ENCODE data around the gene TRAP1.

Gene TRAP1

DNA sequence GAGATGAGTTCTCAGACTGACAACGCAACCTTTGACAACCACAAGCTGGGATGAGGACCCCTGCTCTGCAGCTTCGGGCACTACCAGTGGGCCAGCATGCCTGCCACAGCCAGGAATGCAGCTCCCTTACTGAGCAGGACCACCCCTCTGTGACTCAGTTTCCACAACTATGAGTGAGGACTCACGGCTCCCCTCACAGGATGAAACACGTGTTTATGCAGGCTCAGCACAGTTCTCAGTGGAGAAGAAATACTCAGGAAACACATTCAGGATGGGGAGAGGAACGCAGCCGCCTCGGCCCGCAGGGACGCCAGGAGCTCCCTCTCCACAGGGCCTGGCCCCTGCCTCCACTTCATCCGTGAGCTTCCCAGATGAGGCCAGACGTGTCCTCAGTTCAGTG lies 48.7 kb downstream of the TRAP1 start:
- TF ChIP-seq TEAD4 (IDR thresholded peaks at IDR 0.05) (no peak), EGR1 (IDR thresholded peaks at IDR 0.05) (no peak)

DNA sequence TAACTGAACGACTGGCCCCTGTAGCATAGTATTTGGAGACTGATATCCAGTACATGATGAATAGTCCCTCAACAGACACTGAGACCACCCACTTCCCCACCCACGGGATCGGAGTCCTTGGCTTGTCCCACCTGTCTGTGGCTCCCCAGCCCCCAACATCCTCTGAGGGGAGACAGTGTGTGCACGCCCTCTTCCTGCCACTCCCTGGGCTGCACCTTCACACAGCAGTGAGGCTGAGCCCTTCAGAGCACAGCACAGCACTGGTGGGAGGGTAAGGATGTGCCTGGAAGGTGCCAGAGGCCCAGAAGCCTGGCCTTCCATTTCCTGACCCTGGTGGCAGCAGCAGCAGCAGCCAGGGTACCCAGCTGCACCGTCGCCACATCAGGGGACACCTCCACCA lies 51.8 kb downstream of the TRAP1 start:
- TF ChIP-seq CREB1 (IDR thresholded peaks at IDR 0.05; ENCODE audit: low read depth) = no peak
- TF ChIP-seq, protein P1, sequence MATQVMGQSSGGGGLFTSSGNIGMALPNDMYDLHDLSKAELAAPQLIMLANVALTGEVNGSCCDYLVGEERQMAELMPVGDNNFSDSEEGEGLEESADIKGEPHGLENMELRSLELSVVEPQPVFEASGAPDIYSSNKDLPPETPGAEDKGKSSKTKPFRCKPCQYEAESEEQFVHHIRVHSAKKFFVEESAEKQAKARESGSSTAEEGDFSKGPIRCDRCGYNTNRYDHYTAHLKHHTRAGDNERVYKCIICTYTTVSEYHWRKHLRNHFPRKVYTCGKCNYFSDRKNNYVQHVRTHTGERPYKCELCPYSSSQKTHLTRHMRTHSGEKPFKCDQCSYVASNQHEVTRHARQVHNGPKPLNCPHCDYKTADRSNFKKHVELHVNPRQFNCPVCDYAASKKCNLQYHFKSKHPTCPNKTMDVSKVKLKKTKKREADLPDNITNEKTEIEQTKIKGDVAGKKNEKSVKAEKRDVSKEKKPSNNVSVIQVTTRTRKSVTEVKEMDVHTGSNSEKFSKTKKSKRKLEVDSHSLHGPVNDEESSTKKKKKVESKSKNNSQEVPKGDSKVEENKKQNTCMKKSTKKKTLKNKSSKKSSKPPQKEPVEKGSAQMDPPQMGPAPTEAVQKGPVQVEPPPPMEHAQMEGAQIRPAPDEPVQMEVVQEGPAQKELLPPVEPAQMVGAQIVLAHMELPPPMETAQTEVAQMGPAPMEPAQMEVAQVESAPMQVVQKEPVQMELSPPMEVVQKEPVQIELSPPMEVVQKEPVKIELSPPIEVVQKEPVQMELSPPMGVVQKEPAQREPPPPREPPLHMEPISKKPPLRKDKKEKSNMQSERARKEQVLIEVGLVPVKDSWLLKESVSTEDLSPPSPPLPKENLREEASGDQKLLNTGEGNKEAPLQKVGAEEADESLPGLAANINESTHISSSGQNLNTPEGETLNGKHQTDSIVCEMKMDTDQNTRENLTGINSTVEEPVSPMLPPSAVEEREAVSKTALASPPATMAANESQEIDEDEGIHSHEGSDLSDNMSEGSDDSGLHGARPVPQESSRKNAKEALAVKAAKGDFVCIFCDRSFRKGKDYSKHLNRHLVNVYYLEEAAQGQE (IDR thresholded peaks at IDR 0.05; ENCODE audit: low read depth) = no peak
- TF ChIP-seq ZBTB7A (IDR thresholded peaks at IDR 0.05; ENCODE audit: low read depth) = no peak
- no peak for TF ChIP-seq YY1 (IDR thresholded peaks at IDR 0.05; ENCODE audit: low read depth)
- no peak for TF ChIP-seq NFIC (IDR thresholded peaks at IDR 0.05)
- no peak for TF ChIP-seq TCF12 (IDR thresholded peaks at IDR 0.05; ENCODE audit: low read depth)
- no peak for TF ChIP-seq EP300 (IDR thresholded peaks at IDR 0.05; ENCODE audit: borderline replicate concordance)
- TF ChIP-seq TAF1 (IDR thresholded peaks at IDR 0.05; ENCODE audit: low read depth) = no peak
- TF ChIP-seq CEBPB (IDR thresholded peaks at IDR 0.05) = no peak
- no peak for TF ChIP-seq FOXM1 (IDR thresholded peaks at IDR 0.05; ENCODE audit: borderline replicate concordance, low read depth)
- TF ChIP-seq, protein P2, sequence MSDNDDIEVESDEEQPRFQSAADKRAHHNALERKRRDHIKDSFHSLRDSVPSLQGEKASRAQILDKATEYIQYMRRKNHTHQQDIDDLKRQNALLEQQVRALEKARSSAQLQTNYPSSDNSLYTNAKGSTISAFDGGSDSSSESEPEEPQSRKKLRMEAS (IDR thresholded peaks at IDR 0.05) = no peak
- no peak for TF ChIP-seq EGR1 (IDR thresholded peaks at IDR 0.05)
- no peak for TF ChIP-seq TEAD4 (IDR thresholded peaks at IDR 0.05)
- TF ChIP-seq, protein P3, sequence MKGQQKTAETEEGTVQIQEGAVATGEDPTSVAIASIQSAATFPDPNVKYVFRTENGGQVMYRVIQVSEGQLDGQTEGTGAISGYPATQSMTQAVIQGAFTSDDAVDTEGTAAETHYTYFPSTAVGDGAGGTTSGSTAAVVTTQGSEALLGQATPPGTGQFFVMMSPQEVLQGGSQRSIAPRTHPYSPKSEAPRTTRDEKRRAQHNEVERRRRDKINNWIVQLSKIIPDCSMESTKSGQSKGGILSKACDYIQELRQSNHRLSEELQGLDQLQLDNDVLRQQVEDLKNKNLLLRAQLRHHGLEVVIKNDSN (IDR thresholded peaks at IDR 0.05) = no peak
- no peak for TF ChIP-seq RAD21 (IDR thresholded peaks at IDR 0.05; ENCODE audit: low read depth)

DNA sequence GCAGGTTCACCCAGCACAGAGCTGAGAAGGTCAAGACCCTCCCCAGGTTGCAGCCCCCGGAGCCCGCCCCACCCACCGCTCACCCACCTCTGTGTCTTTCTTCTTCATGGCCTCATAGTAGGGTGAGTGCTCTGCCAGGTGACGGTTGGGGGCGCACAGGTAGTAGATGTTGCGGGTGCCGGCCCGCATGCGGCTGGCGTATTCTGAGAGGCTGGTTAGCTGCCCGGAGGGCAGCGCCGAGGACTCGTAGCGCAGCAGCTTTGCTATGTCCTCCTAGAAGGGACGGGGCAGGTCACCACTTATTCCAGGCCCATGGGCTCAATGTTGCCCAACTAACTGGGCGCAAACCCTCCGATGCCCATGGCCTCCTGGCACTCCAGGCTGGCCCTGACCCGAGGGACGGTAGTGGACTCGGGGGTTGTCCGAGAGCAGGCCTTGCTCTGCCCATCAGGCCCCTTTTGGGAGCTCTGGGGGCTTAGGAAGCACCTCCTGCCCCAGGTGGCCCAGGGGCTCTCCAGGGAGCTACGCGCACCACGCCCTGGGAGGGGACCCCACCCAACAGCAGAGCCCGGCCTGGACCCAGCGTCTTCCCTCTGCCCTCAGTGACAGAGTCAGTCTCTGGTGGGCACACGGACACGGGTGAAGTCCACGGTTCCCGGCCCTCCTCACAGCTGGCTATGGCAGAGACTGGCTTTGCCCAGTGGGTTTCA lies 53.0 kb downstream of the TRAP1 start:
- TF ChIP-seq CEBPB (IDR thresholded peaks at IDR 0.05) = no peak
- no peak for TF ChIP-seq TEAD4 (IDR thresholded peaks at IDR 0.05)
- no peak for TF ChIP-seq TAF1 (IDR thresholded peaks at IDR 0.05; ENCODE audit: low read depth)

DNA sequence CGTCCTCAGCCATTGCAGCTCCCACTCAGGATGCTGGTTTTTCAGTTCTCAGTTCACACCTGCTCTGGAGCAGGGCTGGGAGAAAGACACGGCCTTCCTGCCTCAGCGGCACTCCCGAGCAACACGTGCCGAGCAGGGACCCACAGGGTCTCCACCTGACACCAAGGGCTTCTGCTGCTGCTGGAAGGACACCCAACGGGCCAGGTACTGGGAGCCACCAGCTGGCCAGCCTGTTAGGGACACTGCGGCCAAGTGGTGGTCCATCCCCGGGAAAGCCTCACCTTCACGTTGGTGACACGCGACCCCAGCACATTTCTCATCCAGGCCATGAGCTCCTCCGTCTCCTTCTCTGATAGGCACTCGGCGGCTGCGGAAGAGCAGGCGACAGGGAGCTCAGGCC lies 54.7 kb downstream of the TRAP1 start:
- no peak for TF ChIP-seq EGR1 (IDR thresholded peaks at IDR 0.05)
- no peak for TF ChIP-seq FOXM1 (IDR thresholded peaks at IDR 0.05; ENCODE audit: borderline replicate concordance, low read depth)
- TF ChIP-seq NFIC (IDR thresholded peaks at IDR 0.05) = no peak
- TF ChIP-seq CEBPB (IDR thresholded peaks at IDR 0.05) = no peak
- no peak for TF ChIP-seq TEAD4 (IDR thresholded peaks at IDR 0.05)
- TF ChIP-seq, protein P1 (IDR thresholded peaks at IDR 0.05; ENCODE audit: low read depth) = no peak
- TF ChIP-seq EP300 (IDR thresholded peaks at IDR 0.05; ENCODE audit: borderline replicate concordance) = no peak

DNA sequence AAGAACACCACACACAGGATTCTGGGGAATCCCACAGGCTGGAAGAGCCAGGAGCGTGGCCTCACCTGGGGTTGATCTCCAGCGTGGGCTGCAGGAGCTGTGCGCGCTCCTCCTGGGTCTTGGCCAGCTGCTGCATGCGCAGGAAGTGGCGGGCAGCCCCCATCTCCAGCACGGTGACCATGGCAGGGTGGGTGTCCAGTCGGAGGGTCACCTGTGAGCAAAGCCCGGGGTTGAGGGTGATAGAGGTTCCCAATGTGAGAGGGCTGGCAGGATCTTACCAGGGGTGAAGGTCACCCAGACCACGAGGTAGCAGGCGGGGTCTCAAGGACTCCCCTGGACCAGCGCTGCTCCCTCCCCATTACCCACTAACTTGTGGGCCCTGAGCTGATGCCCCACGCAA lies 55.4 kb downstream of the TRAP1 start:
- TF ChIP-seq TEAD4 (IDR thresholded peaks at IDR 0.05) (no peak), FOXM1 (IDR thresholded peaks at IDR 0.05; ENCODE audit: borderline replicate concordance, low read depth) (no peak)

DNA sequence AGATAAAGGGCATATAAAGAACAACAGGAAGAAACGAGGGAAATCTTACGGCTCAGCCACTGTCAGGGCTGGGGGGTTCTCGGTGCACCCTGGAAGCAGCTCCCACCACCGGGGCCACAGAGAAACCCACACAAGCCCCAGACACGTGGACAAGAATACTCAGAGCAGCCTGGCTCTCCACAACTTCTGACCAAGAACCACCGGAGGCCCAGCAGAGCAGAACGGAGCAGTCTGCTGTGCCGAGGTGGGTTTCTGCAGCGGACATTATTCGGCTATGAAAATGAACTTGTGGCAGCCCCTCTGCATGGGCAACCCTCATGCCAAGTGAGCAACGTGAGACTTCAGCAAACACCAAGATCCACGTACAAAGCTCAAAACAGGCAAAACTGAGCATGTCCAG lies 56.0 kb downstream of the TRAP1 start:
- TF ChIP-seq ZBTB7A (IDR thresholded peaks at IDR 0.05; ENCODE audit: low read depth) = no peak
- TF ChIP-seq YY1 (IDR thresholded peaks at IDR 0.05; ENCODE audit: low read depth) = no peak
- no peak for TF ChIP-seq TCF12 (IDR thresholded peaks at IDR 0.05; ENCODE audit: low read depth)
- no peak for TF ChIP-seq NFIC (IDR thresholded peaks at IDR 0.05)
- TF ChIP-seq, protein P1 (IDR thresholded peaks at IDR 0.05; ENCODE audit: low read depth) = no peak
- no peak for TF ChIP-seq FOXM1 (IDR thresholded peaks at IDR 0.05; ENCODE audit: borderline replicate concordance, low read depth)
- TF ChIP-seq, protein P2 (IDR thresholded peaks at IDR 0.05) = no peak
- TF ChIP-seq RAD21 (IDR thresholded peaks at IDR 0.05; ENCODE audit: low read depth) = no peak
- no peak for TF ChIP-seq CREB1 (IDR thresholded peaks at IDR 0.05; ENCODE audit: low read depth)
- TF ChIP-seq, protein P3 (IDR thresholded peaks at IDR 0.05) = no peak
- TF ChIP-seq EGR1 (IDR thresholded peaks at IDR 0.05) = no peak
- no peak for TF ChIP-seq TEAD4 (IDR thresholded peaks at IDR 0.05)
